NOMO-1 treated with DMSO at 0.1 percent for 48 hours (cell line): ENCODE results near the gene N4BP3.
"Not testable (repeated sequence)": the region's sequence is repeated elsewhere in the genome, so short reads cannot be mapped to it uniquely, and the experiment has no call there.

Experiments
- DNase-seq: peaks from one replicate; lab custom pipeline; 2025; ENCODE audit not compliant: unreplicated experiment; lab: John Stamatoyannopoulos, UW

N4BP3 gene

GRCh38 chr5:178121391-178122276 is 8.3 kb downstream of the N4BP3 start:
- DNase-seq, result no peak

GRCh38 chr5:178122346-178122745 is 9.0 kb downstream of the N4BP3 start:
- DNase-seq, result no peak

GRCh38 chr5:178123094-178123965 is 10.0 kb downstream of the N4BP3 start:
- DNase-seq, result no peak

DNA sequence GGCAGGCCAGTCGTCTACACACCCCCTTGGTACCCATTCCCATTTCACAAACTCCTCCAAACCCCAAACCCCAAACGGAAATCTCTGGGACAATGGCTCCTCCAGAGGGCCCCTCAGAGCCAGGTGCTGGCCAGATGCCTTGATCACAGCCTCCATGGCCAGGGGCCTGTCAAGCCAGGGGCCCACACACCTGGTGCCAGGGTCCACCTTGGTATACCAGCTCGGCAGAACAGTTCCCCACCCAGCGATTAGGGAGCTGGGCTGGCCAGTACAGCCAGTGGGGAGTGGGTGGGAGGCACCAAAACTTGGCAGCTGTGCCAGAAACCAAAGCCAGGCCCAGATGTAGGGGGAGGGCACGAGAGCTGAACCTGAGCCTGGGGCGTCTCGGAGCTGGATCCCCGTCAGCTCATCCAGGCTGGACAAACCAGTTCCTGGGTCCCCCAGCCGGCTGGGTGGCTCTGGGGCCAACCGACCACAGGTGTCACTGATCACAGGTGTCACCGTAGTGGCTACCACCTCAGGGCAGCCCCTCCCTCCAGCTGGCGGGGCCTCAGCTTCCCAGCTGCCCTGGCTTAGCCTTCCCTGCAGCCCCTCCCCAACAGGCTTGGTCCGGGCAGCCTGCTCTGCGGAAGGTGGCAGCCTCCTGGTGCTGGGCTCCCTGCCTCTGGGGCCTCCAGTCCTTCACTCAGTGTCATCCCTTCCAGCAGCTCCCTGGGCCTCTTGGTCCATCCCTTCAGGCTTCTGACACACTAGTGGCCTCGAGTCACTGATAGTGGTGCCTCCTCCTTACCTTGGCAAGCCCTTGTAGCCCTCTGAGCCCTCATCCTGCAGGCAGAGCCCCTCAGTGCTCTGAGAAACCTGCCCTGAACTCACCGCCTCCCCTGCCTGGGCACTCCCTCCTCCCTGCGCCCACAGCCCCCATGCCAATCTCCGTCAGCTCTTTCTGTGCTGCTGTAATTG is 10.9 kb downstream of the N4BP3 start:
- no peak for DNase-seq

DNA sequence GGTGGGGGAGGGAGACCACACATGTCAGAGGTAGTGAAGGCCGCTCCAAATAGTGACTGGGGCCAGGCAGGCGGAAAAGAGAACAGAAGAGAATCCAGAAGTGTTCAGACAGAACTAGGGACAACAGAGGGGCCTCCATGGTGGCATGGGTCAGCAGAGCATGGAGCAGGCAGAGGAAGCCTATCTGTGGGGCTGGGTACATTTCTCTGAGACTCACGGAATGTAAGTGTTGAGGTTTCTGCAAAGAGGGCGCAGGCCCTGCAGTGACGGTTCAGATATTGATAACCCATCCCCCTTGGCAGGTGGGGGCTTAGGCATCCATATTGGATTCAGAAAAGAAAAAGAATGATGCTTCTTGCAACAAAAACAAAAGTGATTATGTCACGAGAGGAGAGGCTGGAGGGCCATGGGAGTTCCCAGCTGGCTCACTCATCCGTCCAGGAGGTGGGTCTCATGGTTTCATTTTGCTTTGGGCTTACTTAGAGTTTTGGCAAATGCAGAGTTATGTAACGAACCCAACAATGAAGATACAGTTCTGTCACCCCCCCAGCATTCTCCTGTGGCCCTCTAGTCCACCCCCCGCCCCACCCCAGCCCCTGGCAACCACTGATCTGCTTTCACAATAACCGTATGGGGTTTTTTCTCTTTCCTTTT is 12.0 kb downstream of the N4BP3 start:
- no peak for DNase-seq

- DNase-seq, result no peak
These were observed 13.2 kb downstream of the N4BP3 start for GRCh38 chr5:178126556-178126955.

GRCh38 chr5:178127300-178128009 is 14.1 kb downstream of the N4BP3 start:
- DNase-seq, result not testable (repeated sequence)

DNA sequence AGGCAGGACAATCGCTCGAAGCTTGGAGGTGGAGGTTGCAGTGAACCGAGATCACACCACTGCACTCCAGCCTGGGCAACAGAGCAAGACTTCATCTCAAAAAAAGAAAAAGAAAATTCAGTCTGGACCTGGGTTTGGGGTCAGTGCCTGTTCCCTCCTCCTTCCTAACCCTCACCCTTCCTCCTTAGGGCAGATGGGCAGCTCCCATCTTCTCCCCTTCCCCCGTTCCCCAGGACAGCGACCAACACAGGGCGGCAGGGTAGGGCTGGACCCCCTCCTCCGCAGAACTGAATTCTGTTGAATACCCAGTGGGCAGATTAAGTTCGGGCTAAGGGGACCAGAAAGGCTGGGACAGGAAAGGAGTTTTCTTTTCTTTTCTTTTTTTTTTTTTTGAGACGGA is 16.0 kb downstream of the N4BP3 start:
- no peak for DNase-seq

- not testable (repeated sequence) for DNase-seq
These were observed 16.9 kb downstream of the N4BP3 start for GRCh38 chr5:178130234-178130575.

DNA sequence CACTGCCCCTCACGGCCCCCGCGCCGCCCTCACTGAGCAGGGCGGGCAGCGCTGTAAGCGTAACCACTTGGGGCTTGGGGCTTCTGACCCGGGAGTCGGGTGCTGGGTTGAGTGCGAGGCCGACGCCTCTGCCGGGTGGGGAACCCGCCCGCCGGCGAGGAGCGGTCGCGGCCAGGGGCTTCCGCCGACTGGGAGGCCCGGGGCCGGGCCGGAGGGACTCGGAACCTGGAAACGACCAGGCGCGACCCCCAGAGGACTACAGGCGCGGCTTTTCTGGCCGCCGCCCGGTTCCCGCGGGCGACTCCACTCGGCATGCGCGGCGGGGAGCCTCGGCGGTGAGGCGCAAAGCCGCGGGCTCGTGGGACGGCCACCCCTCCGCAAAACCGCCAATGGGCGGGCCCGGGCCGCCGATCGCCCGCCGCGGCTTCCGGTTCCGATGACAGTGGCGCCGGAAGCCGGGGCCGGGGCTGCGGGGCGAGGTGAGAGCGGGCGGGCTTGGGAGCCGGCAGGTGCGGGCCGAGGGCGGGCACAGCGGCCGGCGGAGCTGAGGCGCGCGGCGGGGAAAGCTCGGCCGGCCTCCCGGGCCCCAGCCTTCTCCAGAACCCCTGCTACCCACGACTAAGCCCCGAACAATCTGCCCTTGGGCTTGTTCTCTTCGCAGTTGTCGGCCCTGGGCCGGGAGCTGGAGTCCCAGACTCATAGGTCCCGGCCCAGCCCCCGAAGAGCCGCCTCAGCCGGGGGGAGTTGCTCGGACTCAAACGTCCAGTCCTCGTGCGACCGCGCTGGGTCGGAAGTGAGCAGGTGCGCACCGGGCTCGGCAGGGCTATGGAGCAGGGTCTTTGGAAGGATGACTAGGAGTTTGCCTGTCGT is 17.5 kb downstream of the N4BP3 start, which contains the start of gene RMND5B:
Gene RMND5B, plus strand, starts transcription at position 439 of the 870 bp plus-strand sequence. CDS start 7,106 bp downstream, outside the sequence.
- peak; percentile 70 for DNase-seq

DNA sequence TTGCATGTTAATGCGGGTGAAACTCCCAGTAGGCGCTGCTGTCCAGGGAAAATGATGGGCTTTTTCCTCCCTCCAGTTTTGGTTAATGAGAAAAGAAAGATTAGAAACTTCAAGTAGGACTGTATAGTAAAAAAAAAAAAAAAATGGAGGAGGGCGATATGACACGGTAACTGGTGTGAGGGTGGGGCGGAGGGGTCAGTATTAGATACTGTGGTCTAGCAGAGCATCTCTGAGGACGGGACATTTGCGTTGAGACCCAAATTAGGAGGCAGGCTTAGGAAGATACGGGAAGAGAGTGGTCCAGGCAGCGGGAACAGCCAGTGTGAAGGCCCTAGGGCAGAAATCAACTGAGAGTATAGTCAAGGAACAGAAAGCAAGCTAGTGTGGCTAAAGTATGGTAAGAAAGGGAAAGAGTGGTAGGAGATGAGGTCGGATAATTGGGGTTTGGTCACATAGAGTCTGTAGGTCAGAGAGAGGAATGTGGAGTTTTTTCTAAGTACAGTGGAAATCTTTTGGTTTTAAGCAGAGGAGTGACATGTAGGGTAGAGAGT is 18.2 kb downstream of the N4BP3 start:
- peak; percentile 15 for DNase-seq

- no peak for DNase-seq
These were observed 23.7 kb downstream of the N4BP3 start for GRCh38 chr5:178136990-178137389.

DNA sequence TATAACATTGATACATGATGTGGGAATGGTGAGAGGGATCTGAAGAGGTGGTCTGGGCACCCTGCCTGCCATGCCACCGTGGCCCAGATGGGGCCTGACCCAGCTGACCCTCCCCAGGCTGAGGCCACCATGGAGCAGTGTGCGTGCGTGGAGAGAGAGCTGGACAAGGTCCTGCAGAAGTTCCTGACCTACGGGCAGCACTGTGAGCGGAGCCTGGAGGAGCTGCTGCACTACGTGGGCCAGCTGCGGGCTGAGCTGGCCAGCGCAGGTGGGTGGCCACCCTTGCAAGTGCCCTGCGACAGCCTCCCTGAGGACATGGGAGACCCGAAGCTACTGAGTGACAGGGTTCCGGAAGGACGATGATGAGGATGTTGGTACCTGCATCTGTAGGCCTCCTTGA is 24.7 kb downstream of the N4BP3 start:
- no peak for DNase-seq

GRCh38 chr5:178141550-178141949 is 28.2 kb downstream of the N4BP3 start:
- no peak for DNase-seq

GRCh38 chr5:178142642-178143041 is 29.3 kb downstream of the N4BP3 start:
- DNase-seq, result no peak

DNA sequence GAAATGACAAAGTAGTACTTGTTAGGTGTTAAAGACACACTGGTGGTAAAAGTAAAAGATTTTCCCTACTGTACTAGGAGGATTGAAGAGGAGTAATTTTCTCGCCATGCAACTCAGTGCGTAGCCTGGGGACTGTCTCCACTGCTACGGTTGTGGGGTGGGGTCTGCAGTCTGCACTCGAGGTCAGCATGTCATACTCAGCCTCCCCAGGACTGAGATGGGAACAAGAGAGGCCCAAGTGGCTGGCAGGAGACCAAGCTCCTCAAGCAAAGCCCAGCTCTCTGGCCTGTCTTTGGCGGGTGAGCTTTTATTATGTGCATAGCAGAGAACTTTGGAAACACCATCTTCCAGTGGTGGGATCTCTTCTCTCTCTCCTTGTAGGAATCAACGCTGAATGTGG is 29.9 kb downstream of the N4BP3 start:
- DNase-seq, result no peak

GRCh38 chr5:178143901-178144300 is 30.6 kb downstream of the N4BP3 start:
- no peak for DNase-seq
